ENCODE data around the gene PKM.
A peak's percentile ranks its signal among the peaks of the same experiment; 100 is the strongest.

The PKM gene

GRCh38 chr15:72235298-72235697 lies 4.3 kb upstream of the PKM start:
- DNase-seq (ENCODE audit: low read depth): no peak

DNA sequence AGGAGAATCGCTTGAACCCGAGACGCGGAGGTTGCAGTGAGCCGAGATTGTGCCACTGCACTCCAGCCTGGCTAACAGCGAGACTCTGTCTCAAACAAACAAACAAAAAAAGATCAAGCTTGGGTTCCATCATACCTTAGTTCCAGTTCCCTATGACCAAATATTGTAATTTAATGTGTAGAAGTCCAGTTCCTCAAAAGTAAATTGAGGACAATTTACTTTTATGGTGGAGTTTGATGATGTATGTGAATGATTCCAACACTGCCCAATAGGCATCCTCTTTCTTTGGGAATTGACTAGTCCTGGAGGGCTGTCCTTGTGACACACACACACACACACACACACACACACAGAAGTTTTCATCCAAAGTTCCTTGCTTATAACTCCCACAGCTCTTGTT lies 2.8 kb upstream of the PKM start:
- DNase-seq (ENCODE audit: low read depth): no peak

DNA sequence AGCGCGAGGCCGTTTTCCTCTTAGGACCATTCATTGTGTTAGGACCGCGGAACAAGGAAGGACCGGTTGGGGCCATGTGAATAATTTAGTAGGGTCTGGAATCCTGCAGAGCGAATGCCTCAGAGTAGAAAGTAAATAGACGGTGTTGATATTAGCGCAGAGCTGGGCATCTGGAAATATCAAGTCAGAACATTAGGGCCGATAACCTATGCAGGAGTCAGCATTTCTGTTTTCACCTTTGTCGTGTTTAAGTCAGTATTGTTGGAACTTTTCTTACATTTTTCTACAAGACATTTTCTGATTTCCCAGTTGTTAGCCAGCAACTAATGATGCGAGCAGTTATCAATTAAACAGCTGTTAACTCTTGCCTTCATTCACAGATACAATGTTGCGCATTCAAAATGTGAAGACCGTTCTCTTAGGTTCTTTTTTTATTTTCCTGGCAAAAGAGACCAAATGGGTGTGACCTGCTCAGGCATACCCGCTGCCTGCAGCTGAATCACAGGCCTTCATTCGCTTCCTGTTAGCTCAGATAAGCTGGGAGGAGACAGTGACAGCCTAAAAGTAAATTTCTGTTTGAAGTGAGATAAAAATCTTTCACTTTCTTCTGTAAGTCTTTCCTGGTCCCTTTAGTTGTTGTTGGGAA lies 966 bp upstream of the PKM start:
- peak; percentile 27 for DNase-seq (ENCODE audit: low read depth)

- peak; percentile 71 for DNase-seq (ENCODE audit: low read depth)
These were observed 559 bp downstream of the PKM start for GRCh38 chr15:72230197-72231065.

- DNase-seq (ENCODE audit: low read depth): no peak
These were observed 1.1 kb downstream of the PKM start for GRCh38 chr15:72229947-72230196.

DNA sequence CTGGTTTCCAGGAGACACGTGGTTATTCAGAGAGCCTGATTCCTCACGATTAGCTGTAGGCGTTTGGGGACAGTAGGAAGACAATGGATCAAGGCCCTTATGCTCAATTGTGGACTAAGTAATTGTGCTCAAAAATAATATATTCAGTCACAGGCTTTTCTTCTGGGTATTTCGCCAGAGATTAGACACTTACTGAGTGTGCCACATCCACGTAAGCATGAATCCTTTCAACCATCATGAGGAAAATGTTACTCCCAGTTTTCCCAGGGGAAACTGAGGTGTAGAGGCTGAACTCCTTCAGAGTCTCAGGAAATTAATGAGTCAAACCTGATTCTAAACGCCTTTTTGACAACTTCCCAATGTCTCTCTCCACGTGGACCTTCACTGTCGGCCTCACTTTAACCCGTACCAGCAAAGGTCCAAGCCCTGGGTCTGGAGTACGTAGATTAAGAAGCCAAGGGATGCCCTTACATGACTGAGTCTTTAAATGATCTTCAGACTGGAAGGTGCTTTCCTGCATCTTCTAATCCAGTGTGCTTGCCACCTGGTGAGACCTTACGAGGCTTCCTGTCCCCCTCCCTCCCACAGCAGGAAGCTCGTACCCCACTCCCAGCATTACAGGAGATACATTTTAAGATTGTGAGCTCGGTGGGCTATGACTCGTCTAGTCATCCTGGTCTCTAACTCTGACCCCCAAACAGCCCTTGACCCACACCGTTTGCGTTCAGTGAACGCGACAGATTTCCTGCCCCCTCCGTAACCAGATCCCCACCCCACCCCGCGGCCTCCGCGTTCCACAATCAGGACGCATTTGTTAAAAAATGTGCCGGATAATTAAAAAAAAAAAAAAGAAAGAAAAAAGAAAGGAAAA lies 1.7 kb downstream of the PKM start:
- peak; percentile 26 for DNase-seq (ENCODE audit: low read depth)

- no peak for DNase-seq (ENCODE audit: low read depth)
These were observed 3.3 kb downstream of the PKM start for GRCh38 chr15:72227720-72228119.

DNA sequence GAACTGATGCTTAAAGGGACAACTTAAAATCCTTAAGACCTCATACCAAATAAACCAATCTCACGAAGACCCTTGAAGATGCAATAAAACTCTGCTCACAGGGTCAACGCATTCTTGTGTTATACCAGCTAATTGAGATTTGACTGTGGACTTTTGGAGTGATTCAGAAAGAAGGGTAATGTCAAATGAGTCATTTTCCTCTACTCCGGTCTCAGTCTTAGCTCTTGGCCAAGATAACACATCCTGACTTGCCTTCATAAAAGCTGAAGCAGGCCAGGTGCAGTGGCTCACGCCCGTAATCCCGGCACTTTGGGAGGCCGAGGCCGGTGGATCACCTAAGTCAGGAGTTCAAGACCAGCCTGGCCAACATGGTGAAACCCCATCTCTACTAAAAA lies 3.8 kb downstream of the PKM start:
- DNase-seq (ENCODE audit: low read depth): no peak

DNA sequence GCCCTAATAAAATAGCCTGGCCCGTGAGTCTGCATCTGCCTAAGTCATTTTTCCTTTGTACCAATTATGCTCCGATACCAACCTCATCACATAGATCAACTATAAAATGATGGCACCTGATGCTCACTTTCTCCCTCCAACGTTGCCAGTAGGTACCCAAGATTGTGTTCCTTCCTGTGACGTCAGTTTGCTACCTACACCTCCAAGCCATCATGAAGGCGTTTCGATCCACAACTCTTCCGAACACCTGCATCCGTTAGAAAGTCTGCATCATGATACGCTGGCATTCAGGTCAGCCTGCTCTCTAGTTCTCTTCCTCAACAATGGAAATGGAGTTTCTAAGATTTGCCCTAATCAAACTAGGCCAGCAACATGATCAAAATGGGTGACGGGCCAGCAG lies 7.7 kb downstream of the PKM start:
- no peak for DNase-seq (ENCODE audit: low read depth)

DNA sequence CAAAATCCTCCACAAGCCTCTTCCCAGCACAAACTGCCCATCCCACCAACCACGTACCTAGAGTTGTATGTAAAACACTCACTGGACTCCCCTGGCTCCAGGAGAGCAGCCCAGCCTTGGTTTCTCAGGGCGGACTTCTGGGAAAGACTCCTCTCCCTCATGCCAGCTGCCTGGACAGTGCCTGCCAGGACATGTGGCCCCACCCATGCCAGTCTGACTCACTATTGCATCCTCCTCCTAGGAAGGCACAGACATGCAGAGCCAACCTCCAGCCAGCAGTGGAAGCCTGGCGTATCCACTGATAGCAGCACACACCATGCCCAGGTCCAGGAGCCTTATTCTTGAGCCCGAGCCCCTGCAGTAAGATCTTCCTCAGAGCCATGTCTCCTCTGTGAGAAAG lies 8.6 kb downstream of the PKM start:
- DNase-seq (ENCODE audit: low read depth): no peak

DNA sequence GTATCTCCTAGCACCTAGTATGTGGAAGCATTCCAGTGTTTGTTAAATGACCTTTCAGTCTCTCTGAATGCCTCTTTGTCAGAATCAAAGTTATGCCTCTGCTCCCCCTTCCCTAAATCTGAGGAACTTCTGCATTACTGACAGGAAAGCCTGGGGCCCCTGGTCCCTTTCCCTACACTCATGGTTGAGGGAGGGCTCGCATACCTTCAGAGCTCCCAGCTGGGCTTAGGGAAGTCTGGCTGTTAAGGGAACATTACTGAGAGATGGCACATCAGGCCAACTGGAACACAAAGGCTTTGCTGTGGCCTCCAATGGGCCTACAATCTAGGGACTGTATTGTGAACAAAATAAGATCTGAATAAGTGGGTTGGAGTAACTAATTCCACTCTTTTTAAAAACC lies 10.3 kb downstream of the PKM start:
- DNase-seq (ENCODE audit: low read depth): no peak

GRCh38 chr15:72217216-72217615 lies 13.8 kb downstream of the PKM start:
- no peak for DNase-seq (ENCODE audit: low read depth)

- no peak for DNase-seq (ENCODE audit: low read depth)
These were observed 14.9 kb downstream of the PKM start for GRCh38 chr15:72216079-72216478.

- no peak for DNase-seq (ENCODE audit: low read depth)
These were observed 23.4 kb downstream of the PKM start for GRCh38 chr15:72207558-72208085.

- no peak for DNase-seq (ENCODE audit: low read depth)
These were observed 24.4 kb downstream of the PKM start for GRCh38 chr15:72206677-72207000.

DNA sequence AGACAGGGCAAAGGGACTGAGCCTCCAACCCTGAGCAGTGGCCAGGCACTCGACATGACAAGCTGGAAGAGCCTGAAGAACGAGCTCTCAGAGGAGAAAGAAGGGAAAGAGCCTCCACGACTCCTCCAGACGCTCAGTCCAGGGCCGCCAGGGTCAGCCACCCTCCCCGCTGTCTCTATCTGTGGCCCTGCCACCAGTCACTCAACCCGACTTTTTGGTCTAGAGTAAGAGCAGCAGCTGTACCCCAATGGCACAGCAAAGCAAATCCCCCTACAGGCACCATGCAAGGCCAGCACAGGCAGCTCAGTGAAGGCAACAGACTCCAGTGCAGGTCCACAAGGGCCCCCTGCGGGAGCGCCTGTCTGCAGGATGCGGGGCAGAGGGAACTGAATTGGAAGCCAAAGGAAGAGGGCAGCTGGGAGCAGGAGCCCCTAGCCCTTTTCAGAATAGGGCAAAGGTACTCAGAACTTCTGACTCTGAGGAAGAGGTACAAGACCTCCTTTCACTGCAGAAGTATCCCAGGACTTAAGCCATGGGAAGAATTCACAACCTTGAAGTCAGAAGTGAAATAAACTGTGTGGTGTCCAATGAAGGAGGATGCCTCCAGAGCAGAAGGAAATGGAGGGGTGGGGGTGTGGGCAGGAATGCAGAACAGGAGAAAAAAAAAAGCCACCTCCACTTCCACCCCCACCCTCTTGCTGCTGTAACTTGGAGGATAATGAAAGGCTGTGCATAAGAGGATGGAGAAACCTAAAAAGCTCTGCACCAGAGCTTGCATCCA lies 24.9 kb downstream of the PKM start:
- DNase-seq (ENCODE audit: low read depth): no peak

GRCh38 chr15:72205273-72205672 lies 25.7 kb downstream of the PKM start:
- no peak for DNase-seq (ENCODE audit: low read depth)

DNA sequence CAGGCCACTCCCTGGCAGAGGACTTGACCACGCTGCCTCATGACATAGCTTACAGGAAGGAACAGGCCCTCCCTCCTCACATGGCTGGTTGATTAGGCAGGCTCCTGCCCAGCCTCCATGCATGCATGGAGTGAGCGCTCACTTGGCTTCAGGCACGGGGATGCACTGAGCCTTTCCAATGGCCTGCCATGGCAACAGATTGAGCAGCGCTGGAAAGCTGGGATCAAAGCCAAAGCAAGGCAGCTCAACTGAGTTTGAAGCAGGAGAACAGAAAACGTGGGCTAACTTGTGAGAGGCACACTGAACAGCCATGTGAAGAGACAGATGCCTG lies 27.5 kb downstream of the PKM start:
- no peak for DNase-seq (ENCODE audit: low read depth)

DNA sequence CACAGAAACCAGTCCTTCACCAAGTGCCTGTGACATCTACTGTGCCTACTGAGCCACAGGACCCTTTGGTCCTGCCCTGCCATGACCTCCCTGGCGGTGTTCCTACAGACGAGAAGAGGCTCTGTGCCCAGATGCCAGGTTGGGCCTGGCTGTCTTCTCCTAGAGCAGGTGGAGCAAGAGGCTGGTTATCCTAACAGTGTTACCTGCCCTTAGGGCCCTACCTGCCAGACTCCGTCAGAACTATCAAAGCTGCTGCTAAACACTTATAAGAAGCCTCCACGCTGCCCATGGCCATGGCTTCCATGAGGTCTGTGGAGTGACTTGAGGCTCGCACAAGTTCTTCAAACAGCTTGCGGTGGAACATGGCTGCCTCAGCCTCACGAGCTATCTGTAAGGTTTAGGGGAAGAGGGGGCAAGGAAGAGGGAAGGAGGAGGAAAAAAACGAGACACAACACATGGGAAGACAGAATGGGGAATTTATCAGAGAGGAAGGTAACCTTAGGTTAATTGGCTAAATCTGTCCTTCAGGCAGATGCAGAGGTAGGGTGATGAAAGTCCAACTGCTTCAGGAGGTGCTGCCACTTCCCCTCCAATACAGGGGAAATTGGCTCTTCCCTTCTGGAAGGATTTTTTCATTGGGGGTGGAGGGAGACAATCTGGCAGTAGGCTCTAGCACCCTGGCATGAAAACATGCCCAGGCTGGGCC lies 28.0 kb downstream of the PKM start:
- DNase-seq (ENCODE audit: low read depth): no peak

DNA sequence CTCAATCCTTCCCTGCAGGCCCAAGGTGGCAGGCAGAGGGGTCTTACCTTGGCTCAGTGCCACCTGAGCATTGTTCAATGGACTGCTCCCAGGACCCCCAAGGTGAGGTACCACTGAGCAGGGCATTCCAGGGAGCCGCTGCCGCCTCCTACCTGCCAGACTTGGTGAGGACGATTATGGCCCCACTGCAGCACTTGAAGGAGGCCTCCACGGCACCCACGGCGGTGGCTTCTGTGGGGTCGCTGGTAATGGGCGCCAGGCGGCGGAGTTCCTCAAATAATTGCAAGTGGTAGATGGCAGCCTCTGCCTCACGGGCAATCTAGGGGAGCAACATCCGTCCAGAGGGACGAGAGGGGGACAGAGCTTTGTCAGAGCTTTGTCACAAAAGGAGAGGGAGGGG lies 28.7 kb downstream of the PKM start:
- no peak for DNase-seq (ENCODE audit: low read depth)

- no peak for DNase-seq (ENCODE audit: low read depth)
These were observed 29.5 kb downstream of the PKM start for GRCh38 chr15:72201391-72201921.

Data from stimulated activated CD8-positive, alpha-beta memory T cell treated with anti-CD3 and anti-CD28 coated beads, Interleukin-12 subunit alpha, Interleukin-12 subunit beta, amount 100 ng/mL, for 4 hours (primary cell).